HCT116 (cell line): Measurements from ENCODE around the gene ARPC5.

Source experiments
- ELF1 ChIP-seq: IDR thresholded peaks from 2 replicates; pipeline ENCODE4 v1.6.1; 2012; ENCODE audit warnings: low read depth, borderline replicate concordance
- EZH2phosphoT487 ChIP-seq: fragments of 200-600 bp; IDR thresholded peaks from 2 replicates; pipeline ENCODE4 v1.6.1; 2018; ENCODE audit warnings: antibody characterized with exemption, borderline replicate concordance
- JUND ChIP-seq: IDR thresholded peaks from 2 replicates; pipeline ENCODE4 v1.6.1; 2012
- POLR2A ChIP-seq: IDR thresholded peaks from 2 replicates; pipeline ENCODE4 v1.7.0; 2011; ENCODE audit warnings: borderline replicate concordance; ENCODE audit not compliant: insufficient read depth, insufficient read length; ENCODE audit errors: extremely low read depth
- POLR2AphosphoS5 ChIP-seq: IDR thresholded peaks from 2 replicates; pipeline ENCODE4 v1.6.1; 2011; ENCODE audit warnings: mild to moderate bottlenecking, low read depth, low read length, moderate library complexity
- YY1 ChIP-seq: IDR thresholded peaks from 2 replicates; pipeline ENCODE4 v1.6.1; 2011; ENCODE audit warnings: low read length, low read depth, moderate library complexity, mild to moderate bottlenecking; ENCODE audit not compliant: insufficient replicate concordance; ENCODE audit errors: extremely low read depth
- ZNF274 ChIP-seq: fragments of 200-500 bp; sonication (Bioruptor generic); IDR thresholded peaks from 2 replicates; pipeline ENCODE4 v1.6.1; 2014; ENCODE audit warnings: mild to moderate bottlenecking, low read depth, low read length, inconsistent platforms
- TF ChIP-seq, protein P1 (sequence below), 3 experiments: fragments of 200-600 bp in 1 of 3; sonication (generic) in 1 of 3; IDR thresholded peaks in 2 of 3; conservative IDR thresholded peaks in 1 of 3; 2 replicates each; pipeline ENCODE4 v1.5.1; 2012 to 2017; ENCODE audit warnings: low read depth in 2 of 3, low read length in 2 of 3, antibody characterized with exemption in 1 of 3, borderline replicate concordance in 1 of 3, control low read depth in 1 of 3, mild to moderate bottlenecking in 1 of 3, mixed read lengths in 1 of 3, mixed run types in 1 of 3, moderate library complexity in 1 of 3; ENCODE audit not compliant: insufficient read depth in 1 of 3
- TF ChIP-seq, protein P2 (sequence below): IDR thresholded peaks from 2 replicates; pipeline ENCODE4 v1.6.1; 2012

DNA sequence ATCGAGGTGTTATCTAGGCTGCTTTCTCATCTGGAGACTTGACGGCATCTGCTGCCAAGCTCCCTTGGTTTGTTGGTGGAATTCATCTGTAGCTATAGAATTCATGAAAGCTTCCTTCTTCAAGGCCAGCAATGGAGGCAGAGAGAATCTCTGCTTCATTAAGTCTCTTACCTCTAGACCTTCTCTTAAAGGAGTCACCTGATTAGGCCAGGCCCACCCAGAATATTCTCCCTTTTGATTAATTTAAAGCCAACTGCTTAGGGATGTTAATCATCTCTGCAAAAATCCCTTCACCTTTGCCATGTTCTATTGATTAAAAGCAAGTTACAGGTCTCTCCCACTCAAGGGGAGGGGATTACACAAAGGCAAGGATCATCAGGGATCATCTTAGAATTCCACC is 40.0 kb downstream of the ARPC5 start:
- TF ChIP-seq, protein P1, sequence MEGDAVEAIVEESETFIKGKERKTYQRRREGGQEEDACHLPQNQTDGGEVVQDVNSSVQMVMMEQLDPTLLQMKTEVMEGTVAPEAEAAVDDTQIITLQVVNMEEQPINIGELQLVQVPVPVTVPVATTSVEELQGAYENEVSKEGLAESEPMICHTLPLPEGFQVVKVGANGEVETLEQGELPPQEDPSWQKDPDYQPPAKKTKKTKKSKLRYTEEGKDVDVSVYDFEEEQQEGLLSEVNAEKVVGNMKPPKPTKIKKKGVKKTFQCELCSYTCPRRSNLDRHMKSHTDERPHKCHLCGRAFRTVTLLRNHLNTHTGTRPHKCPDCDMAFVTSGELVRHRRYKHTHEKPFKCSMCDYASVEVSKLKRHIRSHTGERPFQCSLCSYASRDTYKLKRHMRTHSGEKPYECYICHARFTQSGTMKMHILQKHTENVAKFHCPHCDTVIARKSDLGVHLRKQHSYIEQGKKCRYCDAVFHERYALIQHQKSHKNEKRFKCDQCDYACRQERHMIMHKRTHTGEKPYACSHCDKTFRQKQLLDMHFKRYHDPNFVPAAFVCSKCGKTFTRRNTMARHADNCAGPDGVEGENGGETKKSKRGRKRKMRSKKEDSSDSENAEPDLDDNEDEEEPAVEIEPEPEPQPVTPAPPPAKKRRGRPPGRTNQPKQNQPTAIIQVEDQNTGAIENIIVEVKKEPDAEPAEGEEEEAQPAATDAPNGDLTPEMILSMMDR (IDR thresholded peaks at IDR 0.05 in 2 of 3, conservative IDR thresholded peaks at IDR 0.05 in 1 of 3; ENCODE audit: borderline replicate concordance in 1 of 3, insufficient read depth in 1 of 3, low read depth in 2 of 3, low read length in 2 of 3): no peak
- TF ChIP-seq POLR2AphosphoS5 (no peak), EZH2phosphoT487 (no peak), POLR2A (no peak), JUND (no peak), ZNF274 (no peak), ELF1 (no peak), YY1 (no peak)
- TF ChIP-seq, protein P2, sequence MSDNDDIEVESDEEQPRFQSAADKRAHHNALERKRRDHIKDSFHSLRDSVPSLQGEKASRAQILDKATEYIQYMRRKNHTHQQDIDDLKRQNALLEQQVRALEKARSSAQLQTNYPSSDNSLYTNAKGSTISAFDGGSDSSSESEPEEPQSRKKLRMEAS: no peak
